ENCODE measurements around the gene TSPAN9.

The TSPAN9 gene

GRCh38 chr12:3317481-3317815 lies 240.3 kb downstream of the TSPAN9 start:
- Histone ChIP-seq H2AFZ (ENCODE audit: low read length) (no peak overlapping the region), H3K9me2 (ENCODE audit: low read depth, low read length) (no peaks in the 10 kb centered on the region), H3K4me2 (ENCODE audit: low read length) (no peak overlapping the region), H3K9me3 (ENCODE audit: low read length) (no peaks in the 10 kb centered on the region), H4K20me1 (ENCODE audit: insufficient read depth, low read length) (no peaks in the 10 kb centered on the region), H3K9ac (ENCODE audit: low read length) (no peak overlapping the region), H3K4me1 (ENCODE audit: insufficient read depth, low read length, severe bottlenecking) (no peaks in the 10 kb centered on the region), H3K36me3 (ENCODE audit: insufficient read depth, low read length) (no peaks in the 10 kb centered on the region), H3K27me3 (ENCODE audit: insufficient read depth, low read length) (no peaks in the 10 kb centered on the region), H3K79me2 (ENCODE audit: insufficient read depth, low read length) (no peaks in the 10 kb centered on the region), H3F3A (ENCODE audit: insufficient read depth, low read length) (no peaks in the 10 kb centered on the region), H3K4me3 (ENCODE audit: low read depth, low read length, poor library complexity, severe bottlenecking) (no peak overlapping the region), H3K27ac (ENCODE audit: low read depth, low read length, poor library complexity, severe bottlenecking) (no peak overlapping the region)
- no peak for TF ChIP-seq CTCF (IDR thresholded peaks at IDR 0.05; ENCODE audit: low read length)
- no peak for TF ChIP-seq EZH2 (IDR thresholded peaks at IDR 0.05; ENCODE audit: borderline replicate concordance, low read length)

- H4K20me1 ChIP-seq (ENCODE audit: insufficient read depth, low read length): no peaks in the 10 kb centered on the region
- H3K9me2 ChIP-seq (ENCODE audit: low read depth, low read length): no peaks in the 10 kb centered on the region
- no peak for TF ChIP-seq EZH2 (IDR thresholded peaks at IDR 0.05; ENCODE audit: borderline replicate concordance, low read length)
- no peak overlapping the region for H3K4me2 ChIP-seq (ENCODE audit: low read length)
- no peaks in the 10 kb centered on the region for H3K4me1 ChIP-seq (ENCODE audit: insufficient read depth, low read length, severe bottlenecking)
- no peaks in the 10 kb centered on the region for H3F3A ChIP-seq (ENCODE audit: insufficient read depth, low read length)
- no peak overlapping the region for H2AFZ ChIP-seq (ENCODE audit: low read length)
- H3K79me2 ChIP-seq (ENCODE audit: insufficient read depth, low read length): no peaks in the 10 kb centered on the region
- H3K27ac ChIP-seq (ENCODE audit: low read depth, low read length, poor library complexity, severe bottlenecking): no peak overlapping the region
- H3K4me3 ChIP-seq (ENCODE audit: low read depth, low read length, poor library complexity, severe bottlenecking): no peak overlapping the region
- H3K9me3 ChIP-seq (ENCODE audit: low read length): no peaks in the 10 kb centered on the region
- H3K9ac ChIP-seq (ENCODE audit: low read length): no peak overlapping the region
- no peaks in the 10 kb centered on the region for H3K27me3 ChIP-seq (ENCODE audit: insufficient read depth, low read length)
- H3K36me3 ChIP-seq (ENCODE audit: insufficient read depth, low read length): no peaks in the 10 kb centered on the region
These were observed 240.8 kb downstream of the TSPAN9 start for GRCh38 chr12:3317841-3318501.

- Histone ChIP-seq H3F3A (ENCODE audit: insufficient read depth, low read length) (no peaks in the 10 kb centered on the region), H3K9me3 (ENCODE audit: low read length) (no peaks in the 10 kb centered on the region), H2AFZ (ENCODE audit: low read length) (no peak overlapping the region), H3K9me2 (ENCODE audit: low read depth, low read length) (no peaks in the 10 kb centered on the region), H3K27ac (ENCODE audit: low read depth, low read length, poor library complexity, severe bottlenecking) (no peak overlapping the region), H3K79me2 (ENCODE audit: insufficient read depth, low read length) (no peaks in the 10 kb centered on the region), H3K36me3 (ENCODE audit: insufficient read depth, low read length) (no peaks in the 10 kb centered on the region), H3K4me2 (ENCODE audit: low read length) (no peak overlapping the region), H3K4me1 (ENCODE audit: insufficient read depth, low read length, severe bottlenecking) (no peaks in the 10 kb centered on the region), H3K9ac (ENCODE audit: low read length) (no peak overlapping the region), H3K27me3 (ENCODE audit: insufficient read depth, low read length) (no peaks in the 10 kb centered on the region), H4K20me1 (ENCODE audit: insufficient read depth, low read length) (no peaks in the 10 kb centered on the region), H3K4me3 (ENCODE audit: low read depth, low read length, poor library complexity, severe bottlenecking) (no peak overlapping the region)
- TF ChIP-seq EZH2 (IDR thresholded peaks at IDR 0.05; ENCODE audit: borderline replicate concordance, low read length) (no peak), CTCF (IDR thresholded peaks at IDR 0.05; ENCODE audit: low read length) (peak; percentile 8; the same call in 1 of the 2 replicates)
These were observed 242.7 kb downstream of the TSPAN9 start for GRCh38 chr12:3319723-3320492.

Data from OCI-LY1 (cell line).